ENCODE data around the gene EIF5AL1.

DNA sequence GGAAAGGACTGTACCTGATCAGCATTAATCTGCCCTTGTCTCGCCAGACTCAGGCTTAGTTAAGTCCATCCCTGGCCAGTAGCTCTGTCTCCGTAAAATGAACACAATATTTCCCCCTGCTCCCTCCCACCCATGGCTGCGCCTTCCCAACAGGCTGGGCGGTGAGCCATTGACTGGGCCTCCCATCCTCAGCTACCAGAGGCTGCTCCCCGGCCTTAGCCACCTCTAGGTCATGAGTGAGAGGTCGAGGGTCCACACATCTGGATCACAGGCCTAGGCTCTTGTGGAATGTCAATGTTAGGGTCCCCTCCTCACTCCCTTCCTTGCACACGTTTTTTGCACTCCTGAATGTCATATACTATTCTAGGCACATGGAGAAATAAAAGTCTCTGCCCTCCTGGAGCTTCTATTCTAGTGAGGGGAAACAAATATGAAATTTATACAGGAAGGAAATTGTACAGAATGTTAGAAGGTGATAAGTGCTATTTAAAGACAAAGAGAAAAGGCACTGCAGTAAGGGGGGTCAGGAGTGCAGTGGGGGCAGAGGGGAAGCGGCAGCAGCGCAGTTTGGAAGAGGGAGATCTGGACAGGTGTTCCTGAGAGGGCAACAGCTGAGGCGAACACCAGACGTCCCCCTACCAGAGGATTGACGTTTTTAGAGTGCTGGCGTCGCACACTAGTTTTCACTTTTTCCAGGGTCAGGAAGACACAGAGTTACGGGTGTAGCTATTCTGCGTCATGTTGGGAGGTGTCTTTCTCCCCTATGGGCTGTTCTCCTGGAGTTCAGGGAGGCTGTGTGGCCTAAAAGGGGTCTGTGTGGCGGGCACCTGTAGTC is 17.2 kb upstream of the EIF5AL1 start:
- TF ChIP-seq, protein P1, sequence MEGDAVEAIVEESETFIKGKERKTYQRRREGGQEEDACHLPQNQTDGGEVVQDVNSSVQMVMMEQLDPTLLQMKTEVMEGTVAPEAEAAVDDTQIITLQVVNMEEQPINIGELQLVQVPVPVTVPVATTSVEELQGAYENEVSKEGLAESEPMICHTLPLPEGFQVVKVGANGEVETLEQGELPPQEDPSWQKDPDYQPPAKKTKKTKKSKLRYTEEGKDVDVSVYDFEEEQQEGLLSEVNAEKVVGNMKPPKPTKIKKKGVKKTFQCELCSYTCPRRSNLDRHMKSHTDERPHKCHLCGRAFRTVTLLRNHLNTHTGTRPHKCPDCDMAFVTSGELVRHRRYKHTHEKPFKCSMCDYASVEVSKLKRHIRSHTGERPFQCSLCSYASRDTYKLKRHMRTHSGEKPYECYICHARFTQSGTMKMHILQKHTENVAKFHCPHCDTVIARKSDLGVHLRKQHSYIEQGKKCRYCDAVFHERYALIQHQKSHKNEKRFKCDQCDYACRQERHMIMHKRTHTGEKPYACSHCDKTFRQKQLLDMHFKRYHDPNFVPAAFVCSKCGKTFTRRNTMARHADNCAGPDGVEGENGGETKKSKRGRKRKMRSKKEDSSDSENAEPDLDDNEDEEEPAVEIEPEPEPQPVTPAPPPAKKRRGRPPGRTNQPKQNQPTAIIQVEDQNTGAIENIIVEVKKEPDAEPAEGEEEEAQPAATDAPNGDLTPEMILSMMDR (IDR thresholded peaks at IDR 0.05; ENCODE audit: insufficient read depth, low read length, poor library complexity, severe bottlenecking), result no peak
- TF ChIP-seq EZH2phosphoT487 (conservative IDR thresholded peaks at IDR 0.05; ENCODE audit: low read length), result no peak

Measured in SU-DHL-6 (cell line).